ENCODE data around the gene SENP5.
A peak's percentile ranks its signal among the peaks of the same experiment; 100 is the strongest.
"Not testable (repeated sequence)": the region's sequence is repeated elsewhere in the genome, so short reads cannot be mapped to it uniquely, and the experiment has no call there.

SENP5 gene

DNA sequence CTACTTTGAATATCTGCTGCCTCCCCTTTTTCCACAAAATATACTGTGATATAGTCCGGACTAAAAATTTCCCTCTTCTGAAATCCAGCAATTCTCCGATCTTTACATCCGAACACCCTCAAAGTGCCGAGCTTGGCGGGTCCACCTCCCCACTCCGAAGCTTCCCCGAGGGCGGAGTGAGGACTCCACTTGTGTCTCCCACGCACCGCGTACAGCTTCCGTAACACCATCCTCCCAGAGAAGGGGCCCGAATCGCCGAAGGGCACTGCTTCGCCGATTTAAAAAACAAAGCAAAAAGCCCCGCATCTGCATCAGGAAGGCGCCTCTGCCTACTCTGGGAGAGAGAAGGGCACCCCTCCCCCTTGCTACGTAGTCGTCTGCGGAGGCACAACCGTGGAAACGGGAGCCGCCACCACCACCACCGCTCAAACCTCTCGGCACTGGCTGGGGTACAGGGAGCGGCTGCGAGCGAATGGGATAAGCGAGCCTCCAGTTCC, 74.1 kb downstream of the SENP5 start:
- DNase-seq (ENCODE audit: low read depth in 2 of 2, low spot score in 1 of 2) = peak in 1 of 2 donors; percentile 39

DNA sequence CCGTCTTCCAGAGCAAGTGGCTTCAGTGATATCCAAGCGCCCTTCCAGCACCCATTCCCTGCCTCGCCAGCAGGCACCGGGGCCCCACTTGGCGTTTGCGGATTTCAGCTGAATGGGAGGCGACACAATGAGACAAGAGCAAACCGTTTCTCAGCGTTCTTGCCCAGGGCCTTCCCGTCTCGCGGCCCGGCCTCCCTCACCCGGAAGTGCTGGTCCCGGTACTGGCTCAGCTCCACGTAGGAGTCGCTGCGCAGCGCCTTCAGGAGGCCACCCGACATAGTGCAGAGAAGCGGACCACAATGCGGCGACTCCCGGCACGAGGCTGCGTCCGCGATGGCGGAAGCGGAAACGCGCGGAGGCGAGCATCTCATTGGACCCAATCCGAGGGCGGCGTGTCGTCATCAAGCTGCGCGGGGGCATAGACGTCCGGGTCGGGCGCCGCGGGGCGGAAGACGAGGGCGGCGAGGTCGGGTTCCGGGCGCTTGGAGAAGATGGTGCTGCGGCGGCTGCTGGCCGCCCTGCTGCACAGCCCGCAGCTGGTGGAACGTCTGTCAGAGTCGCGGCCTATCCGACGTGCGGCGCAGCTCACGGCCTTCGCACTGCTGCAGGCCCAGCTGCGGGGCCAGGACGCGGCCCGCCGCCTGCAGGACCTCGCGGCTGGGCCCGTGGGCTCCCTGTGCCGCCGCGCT, 74.7 kb downstream of the SENP5 start, which contains the start of gene NCBP2:
Gene NCBP2 (minus strand): TSS at position 303 of the 689 bp plus-strand sequence. CDS start 25 bp downstream, at position 278.
- peak; percentile 99 to 100 for DNase-seq (ENCODE audit: low read depth in 2 of 2, low spot score in 1 of 2)

DNA sequence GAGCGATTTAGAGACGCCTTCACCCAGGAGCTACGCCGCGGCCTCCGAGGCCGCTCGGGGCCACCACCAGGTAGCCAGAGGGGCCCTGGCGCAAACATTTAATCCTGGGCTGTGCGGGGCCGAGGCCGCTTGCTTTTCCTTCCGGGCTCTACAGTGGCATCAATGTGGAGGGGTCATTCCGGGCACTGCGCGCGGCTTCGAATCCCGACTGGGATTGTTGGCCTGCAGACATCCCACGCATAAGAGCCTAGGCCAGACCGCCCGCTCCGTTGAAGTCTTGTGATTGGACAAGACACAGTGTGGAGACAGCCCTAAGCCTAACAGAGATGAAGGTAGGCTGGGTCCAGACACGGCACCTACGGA, 75.2 kb downstream of the SENP5 start:
- DNase-seq (ENCODE audit: low read depth in 2 of 2, low spot score in 1 of 2) = no peak

DNA sequence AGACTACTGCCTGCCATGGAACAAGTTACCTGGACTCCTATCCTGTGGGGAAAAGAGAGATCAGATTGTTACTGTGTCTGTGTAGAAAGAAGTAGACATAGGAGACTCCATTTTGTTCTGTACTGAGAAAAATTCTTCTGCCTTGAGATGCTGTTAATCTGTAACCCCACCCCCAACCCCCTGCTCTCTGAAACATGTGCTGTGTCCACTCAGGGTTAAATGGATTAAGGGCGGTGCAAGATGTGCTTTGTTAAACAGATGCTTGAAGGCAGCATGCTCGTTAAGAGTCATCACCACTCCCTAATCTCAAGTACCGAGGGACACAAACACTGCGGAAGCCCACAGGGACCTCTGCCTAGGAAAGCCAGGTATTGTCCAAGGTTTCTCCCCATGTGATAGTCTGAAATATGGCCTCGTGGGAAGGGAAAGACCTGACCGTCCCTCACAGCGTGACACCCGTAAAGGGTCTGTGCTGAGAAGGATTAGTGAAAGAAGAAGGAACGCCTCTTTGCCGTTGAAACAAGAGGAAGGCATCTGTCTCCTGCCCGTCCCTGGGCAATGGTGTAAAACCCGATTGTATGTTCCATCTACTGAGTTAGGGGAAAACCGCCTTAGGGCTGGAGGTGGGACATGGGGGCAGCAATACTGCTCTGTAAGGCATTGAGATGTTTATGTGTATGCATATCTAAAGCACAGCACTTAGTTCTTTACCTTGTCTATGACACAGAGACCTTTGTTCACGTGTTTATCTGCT, 76.5 kb downstream of the SENP5 start:
- DNase-seq (ENCODE audit: low read depth in 2 of 2, low spot score in 1 of 2) = not testable (repeated sequence)

DNA sequence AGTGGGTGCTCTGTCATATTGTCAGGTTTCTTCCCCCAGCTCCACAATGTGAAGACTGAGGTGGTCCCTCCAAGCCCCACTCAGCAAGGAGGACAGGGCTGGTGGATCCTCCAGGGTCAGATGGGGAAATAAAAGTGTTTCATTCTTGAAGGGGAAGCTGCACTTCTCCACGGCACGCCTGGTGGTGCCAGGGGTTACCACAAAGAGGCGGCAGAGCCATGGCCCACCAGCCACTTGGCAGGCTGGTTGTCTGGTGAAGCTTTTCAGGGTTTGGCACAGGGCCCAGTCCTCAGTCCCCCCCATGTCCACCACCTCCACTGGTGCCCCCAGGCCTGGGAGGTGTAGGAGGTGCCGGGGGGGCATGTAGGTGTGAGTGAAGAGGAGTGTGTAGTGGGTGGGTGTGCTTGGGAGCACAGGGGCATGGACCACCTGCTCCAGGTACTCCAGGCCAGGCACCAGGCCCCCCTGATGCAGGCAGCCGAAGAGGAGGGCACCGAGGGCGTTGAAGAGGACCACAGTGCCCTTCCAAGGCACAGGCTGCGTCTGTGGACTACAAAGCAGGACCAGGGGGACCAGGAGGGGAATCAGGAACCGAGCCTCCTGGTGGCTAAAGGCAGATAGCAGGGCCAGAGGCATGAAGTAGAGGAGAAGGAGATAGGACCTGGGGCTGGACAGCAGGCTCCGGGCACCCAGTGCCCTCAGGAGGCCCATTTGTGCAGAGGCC, 79.6 kb downstream of the SENP5 start:
- DNase-seq (ENCODE audit: low read depth in 2 of 2, low spot score in 1 of 2) = no peak

DNA sequence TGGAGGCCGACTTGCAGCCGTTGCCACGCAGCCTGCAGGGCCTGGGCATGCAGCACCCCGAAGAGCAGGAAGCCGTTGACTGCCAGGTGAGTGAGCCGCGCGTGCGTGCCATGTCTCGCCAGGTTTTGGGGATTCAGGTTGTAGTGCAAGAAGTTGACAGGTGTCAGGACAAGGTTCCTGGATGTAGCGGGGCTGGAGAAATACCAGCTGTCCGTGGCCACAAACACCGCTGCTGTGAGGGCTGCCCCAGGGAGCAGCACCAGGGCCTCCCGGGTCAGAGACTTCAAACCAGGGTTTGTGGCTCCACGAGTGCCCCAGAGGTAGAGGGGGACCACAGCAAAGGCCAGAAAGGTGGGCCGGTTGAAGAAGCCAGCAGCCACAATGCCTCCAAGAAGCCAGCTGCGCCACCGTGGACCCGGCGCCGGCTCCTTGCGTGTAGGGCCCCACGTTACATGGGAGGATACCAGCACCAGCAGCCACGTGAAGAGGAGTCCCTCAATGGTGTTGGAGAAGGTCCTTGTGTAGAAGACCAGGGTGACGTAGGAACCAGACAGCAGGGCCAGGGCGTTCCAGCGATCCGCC, 80.2 kb downstream of the SENP5 start:
- no peak for DNase-seq (ENCODE audit: low read depth in 2 of 2, low spot score in 1 of 2)

DNA sequence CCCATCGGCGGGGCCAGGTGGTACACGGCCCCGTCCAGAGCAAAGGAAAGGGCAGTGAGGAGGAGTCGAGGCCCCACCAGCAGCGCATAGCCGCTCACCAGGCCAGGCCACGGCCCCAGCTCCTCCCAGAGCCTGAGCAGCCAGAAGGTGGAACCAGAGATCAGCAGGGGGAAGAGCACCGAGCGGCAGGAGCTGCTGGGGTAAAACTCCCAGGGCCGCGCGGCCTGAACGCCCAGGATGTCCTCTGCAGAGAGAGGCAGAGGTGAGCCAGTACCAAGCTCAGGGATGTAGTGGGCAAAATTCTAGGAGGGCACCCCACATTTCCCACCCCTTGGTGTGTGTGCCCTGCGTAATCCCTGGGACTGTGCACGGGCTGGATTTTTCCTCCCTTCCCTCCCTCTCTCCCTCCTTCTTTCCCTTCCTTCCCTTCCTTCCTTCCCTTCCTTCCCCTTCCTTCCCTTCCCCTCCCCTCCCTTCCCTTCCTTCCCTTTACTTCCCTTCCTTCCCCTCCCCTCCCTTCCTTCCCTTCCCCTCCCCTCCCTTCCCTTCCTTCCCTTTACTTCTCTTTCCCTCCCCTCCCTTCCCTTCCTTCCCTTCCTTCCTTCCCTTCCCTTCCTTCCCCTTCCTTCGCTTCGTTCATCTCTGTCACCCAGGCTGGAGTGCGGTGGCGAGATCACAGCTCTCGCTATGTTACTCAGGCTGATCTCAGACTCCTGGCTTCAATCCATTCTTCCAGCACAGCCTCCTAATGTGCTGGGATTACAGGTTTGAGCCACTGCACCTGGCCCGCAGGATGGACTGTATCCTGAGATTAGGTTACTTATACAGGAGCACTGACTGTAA, 80.9 kb downstream of the SENP5 start:
- DNase-seq (ENCODE audit: low read depth in 2 of 2, low spot score in 1 of 2) = no peak

DNA sequence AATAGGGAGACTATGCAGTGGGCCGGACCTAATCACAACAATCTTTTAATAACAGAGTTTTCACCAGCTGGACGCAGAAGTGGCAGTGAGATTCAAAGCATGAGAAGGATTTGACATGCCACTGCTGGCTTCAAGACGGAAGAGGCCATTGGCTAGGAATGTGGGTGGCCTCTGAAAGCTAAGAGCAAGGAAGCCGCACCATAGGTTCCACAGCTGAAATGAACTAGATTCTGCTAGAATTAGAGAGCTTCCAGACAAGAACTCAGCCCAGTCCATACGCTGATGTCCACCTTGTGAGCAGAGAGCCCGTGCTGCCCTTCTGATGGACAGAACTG, 81.5 kb downstream of the SENP5 start:
- no peak for DNase-seq (ENCODE audit: low read depth in 2 of 2, low spot score in 1 of 2)

DNA sequence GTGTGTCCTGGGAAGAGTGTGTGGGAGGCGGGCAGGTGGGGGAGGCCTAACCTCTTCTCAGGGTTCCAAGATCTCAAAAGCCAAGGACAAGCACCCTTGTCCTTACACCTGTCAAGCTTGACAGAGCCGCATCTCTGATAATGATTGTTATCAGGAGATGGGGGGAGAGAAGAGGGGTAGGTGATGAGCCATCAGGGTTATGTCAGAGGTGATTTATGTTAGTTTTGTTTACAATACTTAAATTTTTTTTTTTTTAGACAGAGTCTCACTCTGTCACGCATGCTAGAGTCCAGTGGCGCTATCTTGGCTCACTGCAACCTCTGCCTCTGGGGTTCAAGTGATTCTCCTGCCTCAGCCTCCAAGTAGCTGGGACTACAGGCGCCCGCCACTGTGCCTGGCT, 82.0 kb downstream of the SENP5 start:
- DNase-seq (ENCODE audit: low read depth in 2 of 2, low spot score in 1 of 2) = no peak

DNA sequence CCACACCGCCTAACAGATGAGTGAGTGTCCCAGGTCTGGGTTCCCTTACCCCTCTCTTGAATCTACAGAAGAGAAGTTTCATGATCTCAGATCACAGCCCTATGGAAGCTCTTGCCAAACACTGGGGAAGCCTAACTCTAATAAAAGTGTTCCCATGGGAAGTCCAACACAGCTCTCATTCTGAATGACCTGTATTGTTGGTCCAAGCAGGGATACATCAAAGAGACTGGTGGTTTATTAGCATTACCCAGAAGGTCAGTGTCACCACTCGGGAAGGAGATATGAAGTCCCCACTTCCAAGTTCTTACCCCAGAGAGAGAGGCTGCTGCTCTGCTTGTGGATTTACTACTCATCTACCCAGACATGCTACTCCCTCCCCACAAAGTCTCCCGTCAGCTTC, 83.7 kb downstream of the SENP5 start:
- no peak for DNase-seq (ENCODE audit: low read depth in 2 of 2, low spot score in 1 of 2)

DNA sequence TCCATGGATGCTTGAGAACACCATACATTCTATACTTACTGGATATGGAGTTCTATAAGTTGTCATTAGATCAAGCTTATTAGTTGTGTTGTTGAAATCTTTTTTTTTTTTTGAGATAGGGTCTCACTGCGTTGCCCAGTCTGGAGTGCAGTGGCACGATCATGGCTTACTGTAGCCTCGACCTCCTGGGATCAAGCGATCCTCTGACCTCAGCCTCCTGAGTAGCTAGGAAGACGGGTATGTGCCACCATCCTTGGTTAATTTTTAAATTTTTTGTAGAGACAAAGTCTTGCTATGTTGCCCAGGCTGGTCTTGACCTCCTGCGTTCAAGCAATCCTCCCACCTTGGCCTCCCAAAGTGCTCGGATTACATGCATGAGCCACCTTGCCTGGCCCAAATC, 87.1 kb downstream of the SENP5 start:
- DNase-seq (ENCODE audit: low read depth in 2 of 2, low spot score in 1 of 2) = no peak

DNA sequence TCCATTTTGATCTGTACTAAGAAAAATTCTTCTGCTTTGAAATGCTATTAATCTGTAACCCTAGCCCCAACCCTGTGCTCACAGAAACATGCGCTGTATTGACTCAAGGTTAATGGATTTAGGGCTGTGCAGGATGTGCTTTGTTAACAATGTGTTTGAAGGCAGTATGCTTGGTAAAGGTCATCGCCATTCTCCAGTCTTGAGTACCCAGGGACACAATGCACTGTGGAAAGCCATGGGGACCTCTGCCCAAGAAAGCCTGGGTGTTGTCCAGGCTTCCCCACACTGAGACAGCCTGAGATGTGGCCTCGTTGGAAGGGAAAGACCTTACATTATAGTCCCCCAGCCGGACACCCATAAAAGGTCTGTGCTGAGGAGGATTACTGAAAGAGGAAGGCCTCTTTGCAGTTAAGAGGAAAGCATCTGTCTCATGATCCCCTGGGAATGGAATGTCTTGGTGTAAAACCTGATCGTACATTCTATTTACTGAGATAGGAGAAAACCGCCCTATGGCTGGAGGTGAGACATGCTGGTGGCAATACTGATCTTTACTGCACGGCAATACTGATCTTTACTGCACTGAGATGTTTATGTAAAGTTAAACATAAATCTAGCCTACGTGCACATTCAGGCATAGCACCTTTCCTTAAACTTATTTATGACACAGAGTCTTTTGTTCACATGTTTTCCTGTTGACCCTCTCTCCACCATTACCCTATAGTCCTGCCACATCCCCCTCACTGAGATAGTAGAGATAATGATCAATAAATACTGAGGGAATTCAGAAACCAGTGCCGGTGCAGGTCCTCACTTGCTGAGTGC, 94.6 kb downstream of the SENP5 start:
- DNase-seq (ENCODE audit: low read depth in 2 of 2, low spot score in 1 of 2) = no peak

DNA sequence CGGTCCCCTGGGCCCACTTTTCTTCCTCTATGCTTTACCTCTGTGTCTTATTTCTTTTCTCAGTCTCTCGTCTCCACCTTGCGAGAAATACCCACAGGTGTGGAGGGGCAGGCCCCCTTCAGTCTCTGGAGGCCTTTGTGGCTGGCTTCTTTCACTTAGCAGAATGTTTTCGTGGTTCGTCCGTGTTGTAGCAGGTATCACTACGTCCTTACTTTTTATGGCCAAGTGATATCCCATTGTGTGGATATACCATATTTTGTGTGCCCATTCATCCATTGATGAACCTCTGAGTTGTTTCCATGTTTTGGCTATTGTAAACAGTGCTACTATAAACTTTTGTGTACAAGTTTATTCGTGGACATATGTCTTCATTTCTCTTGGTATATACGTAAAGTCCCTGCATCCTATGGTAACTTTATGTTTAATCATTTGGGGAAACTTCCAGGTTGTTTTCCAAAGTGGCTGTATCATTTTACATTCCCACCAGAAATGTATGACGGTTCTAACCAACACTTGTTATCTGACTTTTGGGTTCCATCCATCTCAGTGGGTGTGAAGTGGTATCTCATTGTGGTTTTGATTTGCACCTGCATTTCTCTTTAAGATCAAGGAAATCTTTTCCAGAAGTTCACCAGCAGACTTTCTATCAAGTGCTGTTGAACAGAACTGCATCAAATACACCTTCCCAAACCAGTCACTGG, 95.4 kb downstream of the SENP5 start:
- DNase-seq (ENCODE audit: low read depth in 2 of 2, low spot score in 1 of 2) = no peak

DNA sequence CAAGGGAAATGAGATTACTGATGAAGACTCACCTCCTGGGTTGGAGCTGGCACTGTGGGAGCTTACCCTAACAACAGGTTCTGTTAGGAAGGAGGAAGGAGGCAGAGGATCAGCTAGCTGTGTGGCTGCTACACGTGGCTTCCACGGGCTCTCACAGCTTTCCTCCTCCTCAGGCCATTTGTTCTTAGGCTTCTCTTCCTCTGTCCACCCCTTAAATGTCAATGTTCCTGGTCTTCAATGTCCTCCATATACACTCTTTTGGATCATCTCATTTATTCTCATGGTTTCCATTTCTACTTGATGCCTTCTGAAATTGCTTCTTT, 95.9 kb downstream of the SENP5 start:
- DNase-seq (ENCODE audit: low read depth in 2 of 2, low spot score in 1 of 2) = no peak

DNA sequence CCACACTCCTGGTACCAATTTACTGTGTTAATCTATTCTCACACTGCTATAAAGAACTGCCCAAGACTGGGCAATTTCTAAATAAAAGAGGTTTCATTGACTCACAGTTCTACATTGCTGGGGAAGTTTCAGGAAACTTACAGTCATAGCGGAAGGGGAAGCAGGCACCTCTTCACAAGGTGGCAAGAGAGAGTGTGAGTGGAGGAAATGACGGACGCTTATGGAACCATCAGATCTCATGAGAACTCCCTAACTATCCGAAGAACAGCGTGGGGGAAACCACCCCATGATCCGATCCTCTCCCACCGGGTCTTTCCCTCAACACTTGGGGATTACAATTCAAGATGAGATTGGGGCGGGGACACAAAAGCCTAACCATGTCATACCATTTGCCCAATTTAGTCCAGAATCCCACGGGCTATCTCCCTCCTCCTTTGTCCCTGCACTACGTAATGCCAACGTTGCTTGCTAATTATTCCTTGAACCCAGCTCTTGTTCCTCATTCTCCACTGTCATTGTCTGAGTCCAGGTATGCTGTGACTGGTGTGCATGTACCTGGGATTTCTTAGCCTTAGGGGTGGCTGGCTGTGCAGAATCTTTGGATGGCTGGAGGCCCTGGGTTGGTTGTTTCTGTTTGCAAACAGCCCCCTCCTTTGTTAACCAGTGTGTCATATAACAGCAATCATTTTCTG, 97.5 kb downstream of the SENP5 start:
- no peak for DNase-seq (ENCODE audit: low read depth in 2 of 2, low spot score in 1 of 2)

DNA sequence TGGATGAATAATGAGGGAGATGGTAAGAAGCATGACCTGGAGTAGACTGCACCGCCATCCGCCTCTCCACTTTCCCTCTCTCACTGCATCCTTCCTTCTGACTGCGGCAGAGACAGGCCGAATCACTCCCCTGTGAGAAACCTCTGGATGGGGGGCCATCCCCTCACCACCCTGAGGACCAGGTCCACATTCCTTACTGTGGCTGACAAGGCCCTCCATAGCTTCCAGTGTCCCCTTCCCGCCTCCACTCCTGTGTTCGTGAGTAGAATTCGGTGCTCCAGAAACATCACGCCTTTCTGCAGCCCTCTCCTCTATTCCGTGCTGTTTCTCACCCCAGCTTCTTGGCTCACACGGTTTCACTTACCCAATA, 98.1 kb downstream of the SENP5 start:
- DNase-seq (ENCODE audit: low read depth in 2 of 2, low spot score in 1 of 2) = no peak

DNA sequence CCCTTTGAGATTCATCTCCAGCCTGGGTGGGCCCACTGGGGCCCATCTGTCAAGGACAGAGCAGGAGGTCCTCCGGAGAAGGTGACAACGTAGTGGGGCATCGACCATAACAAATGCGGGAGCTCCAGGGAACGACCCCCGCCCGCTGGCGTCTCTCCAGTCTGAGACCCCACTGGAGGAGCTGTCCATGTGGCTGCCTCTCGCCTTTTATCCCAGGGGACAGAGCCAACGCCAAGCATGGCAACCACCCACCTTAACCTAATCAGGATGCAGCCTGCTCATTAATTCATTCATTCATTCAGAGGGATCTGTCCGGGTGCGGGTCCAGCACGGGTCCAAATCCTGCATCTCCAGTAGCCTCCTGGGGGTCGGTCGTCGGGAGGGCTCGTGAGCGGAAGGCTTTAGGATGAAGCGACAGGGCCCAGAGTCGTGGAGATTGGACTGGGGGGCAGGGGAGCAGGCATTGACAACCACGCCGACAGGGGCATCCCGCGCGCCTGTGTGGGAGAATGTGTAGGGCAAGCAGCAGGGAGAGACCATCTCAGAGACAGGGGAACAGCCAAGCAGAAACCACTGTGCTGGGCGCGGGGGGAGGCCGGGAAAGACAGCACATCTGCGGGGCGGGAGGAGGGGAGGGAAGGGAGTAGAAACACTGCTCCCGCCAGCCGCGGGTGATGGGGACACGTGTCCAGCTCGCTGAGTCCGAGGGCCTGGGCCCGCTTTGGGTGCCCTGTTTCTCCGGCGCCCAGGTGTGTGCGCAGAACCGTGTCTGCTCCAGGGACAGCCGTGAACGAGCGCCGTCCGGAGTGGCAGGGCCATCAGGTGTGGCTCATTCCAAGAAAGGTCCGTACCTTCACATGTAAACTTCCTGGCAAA, 99.0 kb downstream of the SENP5 start:
- DNase-seq (ENCODE audit: low read depth in 2 of 2, low spot score in 1 of 2) = no peak
